Thyroid gland (tissue), 4 donors: ENCODE results near the gene PNPLA1. TPM values are rescaled to one million over a fixed set of nuclear protein-coding genes. Genes with fewer than 3 reads are reported as not detected.

Source experiments
- DNase-seq, 2 donors: peaks; one replicate each; pipeline ENCODE4 v3.0.0-alpha.2; 2019
- H3K27ac ChIP-seq, 3 donors: fragments of 200-600 bp; sonication (generic); 1 replicate in 2 of 3; 2 replicates in 1 of 3; pipeline ENCODE4 v1.5.1; 2016 to 2019; ENCODE audit warnings: mild to moderate bottlenecking in 1 of 3, moderate library complexity in 1 of 3
- H3K27me3 ChIP-seq: fragments of 200-600 bp; sonication (generic); one replicate; pipeline ENCODE4 v1.5.1; 2019
- H3K36me3 ChIP-seq, 2 donors: fragments of 200-600 bp; sonication (generic); one replicate each; pipeline ENCODE4 v1.5.1; 2016 to 2019
- H3K4me1 ChIP-seq, 2 donors: fragments of 200-600 bp; sonication (generic); one replicate each; pipeline ENCODE4 v1.5.1; 2017 to 2019
- H3K4me3 ChIP-seq, 3 donors: fragments of 200-600 bp; sonication (generic); replicated peaks in 1 of 3; 1 replicate in 2 of 3; 2 replicates in 1 of 3; pipeline ENCODE4 v1.5.1; 2016; ENCODE audit warnings: mild to moderate bottlenecking in 1 of 3
- H3K9me3 ChIP-seq: fragments of 200-600 bp; sonication (generic); one replicate; pipeline ENCODE4 v1.5.1; 2017
- CTCF ChIP-seq, 6 experiments: fragments of 200-600 bp in 3 of 6; fragments of 450-650 bp in 3 of 6; sonication (generic) in 3 of 6; IDR thresholded peaks; one replicate each; pipeline ENCODE4 v1.5.1; 2016 to 2019; ENCODE audit warnings: antibody characterized with exemption in 6 of 6, mild to moderate bottlenecking in 2 of 6, inconsistent platforms in 1 of 6, moderate library complexity in 1 of 6
- POLR2A ChIP-seq, 2 donors: fragments of 450-650 bp; IDR thresholded peaks; one replicate each; pipeline ENCODE4 v1.6.1; 2017; ENCODE audit warnings: antibody characterized with exemption in 2 of 2, mild to moderate bottlenecking in 2 of 2, moderate library complexity in 1 of 2
- WGBS, 2 donors: methylation state at CpG; one replicate each; pipeline ENCODE4 v1.1.5; 2017; 5-methylcytosine and 5-hydroxymethylcytosine counted together
- intact Hi-C: fragments of 100-400 bp; cut with DNase I; formaldehyde crosslinking; loops from one replicate; pipeline ENCODE4 v1.15.1; 2023
- total RNA-seq, 4 donors: library from RNA; depleted of rRNA; stranded (reverse); fragments of >200 nt; gene quantifications; one replicate each; pipeline ENCODE4 v1.2.3, GENCODE V29; 2016

PNPLA1 gene
- total RNA-seq, 4 donors from 2014 or later = 0.11 TPM; not detected in 3

- TF ChIP-seq CTCF (IDR thresholded peaks at IDR 0.05) (no peak), POLR2A (IDR thresholded peaks at IDR 0.05) (no peak)
- no peak overlapping the region for H3K27ac ChIP-seq
- no peak for DNase-seq
- no peaks in the 10 kb centered on the region for H3K36me3 ChIP-seq
- no peaks in the 10 kb centered on the region for H3K4me1 ChIP-seq
- H3K9me3 ChIP-seq = no peaks in the 10 kb centered on the region
- 78 to 82% methylated on average over 6 of the region's 6 CpGs for WGBS, 2 donors
- intact Hi-C loops = no loop called here
- H3K4me3 ChIP-seq = no peak overlapping the region
- H3K27me3 ChIP-seq = no peaks in the 10 kb centered on the region
Observed at GRCh38 chr6:36324191-36324590, 54.3 kb downstream of the PNPLA1 start.

GRCh38 chr6:36324715-36325114, 54.9 kb downstream of the PNPLA1 start:
- H3K27me3 ChIP-seq = no peaks in the 10 kb centered on the region
- H3K36me3 ChIP-seq = no peaks in the 10 kb centered on the region
- H3K27ac ChIP-seq = no peak overlapping the region
- H3K9me3 ChIP-seq = no peaks in the 10 kb centered on the region
- intact Hi-C loops = no loop called here
- DNase-seq = no peak
- no peak overlapping the region for H3K4me3 ChIP-seq
- 90 to 91% methylated on average over 4 of the region's 4 CpGs for WGBS, 2 donors
- no peaks in the 10 kb centered on the region for H3K4me1 ChIP-seq
- no peak for TF ChIP-seq POLR2A (IDR thresholded peaks at IDR 0.05)
- TF ChIP-seq CTCF (IDR thresholded peaks at IDR 0.05) = no peak

- TF ChIP-seq POLR2A (IDR thresholded peaks at IDR 0.05) (no peak), CTCF (IDR thresholded peaks at IDR 0.05) (no peak)
- 73 to 75% methylated on average over 7 of the region's 7 CpGs for WGBS, 2 donors
- Histone ChIP-seq H3K4me1 (no peaks in the 10 kb centered on the region), H3K27me3 (no peaks in the 10 kb centered on the region), H3K4me3 (no peak overlapping the region), H3K9me3 (no peaks in the 10 kb centered on the region), H3K27ac (no peak overlapping the region), H3K36me3 (no peaks in the 10 kb centered on the region)
- DNase-seq = no peak
- intact Hi-C loops = no loop called here
Observed at GRCh38 chr6:36326356-36326995, 56.6 kb downstream of the PNPLA1 start.

GRCh38 chr6:36327226-36327918, 57.5 kb downstream of the PNPLA1 start:
- intact Hi-C loops = no loop called here
- 59 to 61% methylated on average over 6 of the region's 6 CpGs for WGBS, 2 donors
- no peak for DNase-seq
- H3K27me3 ChIP-seq = no peaks in the 10 kb centered on the region
- H3K9me3 ChIP-seq = no peaks in the 10 kb centered on the region
- H3K4me3 ChIP-seq = no peak overlapping the region
- no peak overlapping the region for H3K27ac ChIP-seq
- no peak for TF ChIP-seq POLR2A (IDR thresholded peaks at IDR 0.05)
- TF ChIP-seq CTCF (IDR thresholded peaks at IDR 0.05) = no peak
- no peaks in the 10 kb centered on the region for H3K36me3 ChIP-seq
- no peaks in the 10 kb centered on the region for H3K4me1 ChIP-seq

- Histone ChIP-seq H3K9me3 (no peaks in the 10 kb centered on the region), H3K4me1 (no peaks in the 10 kb centered on the region), H3K27me3 (no peaks in the 10 kb centered on the region), H3K4me3 (no peak overlapping the region), H3K27ac (no peak overlapping the region), H3K36me3 (no peaks in the 10 kb centered on the region)
- no peak for TF ChIP-seq CTCF (IDR thresholded peaks at IDR 0.05)
- TF ChIP-seq POLR2A (IDR thresholded peaks at IDR 0.05) = no peak
- intact Hi-C loops = no loop called here
- DNase-seq = no peak
Observed at GRCh38 chr6:36327919-36328236, 58.0 kb downstream of the PNPLA1 start.
